SIG-M5 (cell line): ENCODE measurements around the gene MRPL23.

Experiments
- DNase-seq: peaks from one replicate; lab custom pipeline; 2025; lab: John Stamatoyannopoulos, UW

The MRPL23 gene

DNA sequence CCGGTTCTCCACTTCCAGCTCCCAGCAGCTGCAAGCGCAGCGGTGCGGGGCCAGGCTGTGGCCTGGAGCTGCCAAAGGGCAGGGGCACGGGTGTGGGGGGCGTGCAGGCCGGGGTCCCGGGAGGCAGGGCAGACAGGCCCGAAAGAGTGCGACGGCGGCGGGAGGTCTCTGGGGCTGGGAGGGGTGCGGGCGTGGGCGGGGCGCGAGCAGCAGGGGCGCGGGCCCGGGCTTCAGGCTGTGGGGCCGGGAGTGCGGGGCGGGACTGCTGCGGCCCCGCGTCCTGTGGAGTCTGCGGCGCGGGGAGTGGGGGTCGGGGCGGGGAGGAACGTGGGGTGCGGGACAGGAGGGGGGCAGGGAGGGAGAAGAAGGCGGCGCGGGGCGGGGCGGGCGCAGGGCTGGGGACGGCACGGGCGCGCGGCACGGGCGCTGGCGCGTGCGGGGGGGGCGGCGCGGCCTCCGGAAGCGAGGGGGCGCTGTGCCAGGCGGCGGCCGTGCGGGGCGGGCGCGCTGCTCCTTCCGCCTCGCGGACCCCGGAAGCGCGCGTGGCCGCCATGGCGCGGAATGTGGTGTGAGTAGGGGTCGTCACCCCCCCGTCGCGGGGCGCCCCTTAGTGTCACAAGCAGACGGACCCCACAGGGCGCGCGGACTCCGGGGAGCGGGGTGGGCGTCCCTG, at the start of gene MRPL23:
Gene MRPL23, plus strand, starts transcription at position 521 of the 673 bp plus-strand sequence. Its CDS starts 31 bp downstream, at position 552.
- DNase-seq, result no peak

DNA sequence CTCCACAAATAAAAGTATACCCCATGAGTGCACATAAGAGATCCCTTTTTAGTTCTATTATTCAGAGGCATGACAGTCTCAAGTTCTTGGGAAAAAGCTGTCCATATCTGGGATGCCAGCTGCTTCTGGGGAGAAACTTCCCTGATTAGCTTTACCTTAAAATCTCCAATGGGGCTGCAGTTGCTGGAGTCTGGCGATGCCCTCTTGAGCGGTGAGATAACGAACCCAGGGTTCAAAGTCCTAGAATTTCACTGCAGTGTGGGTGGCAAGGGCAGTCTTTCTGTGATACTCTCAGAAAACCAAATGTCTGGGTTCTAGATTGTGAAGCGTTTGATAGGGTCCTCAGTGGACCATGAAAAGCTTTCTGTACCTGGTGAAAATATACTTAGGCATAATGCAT, 48.0 kb upstream of the MRPL23 start:
- DNase-seq, result no peak

DNA sequence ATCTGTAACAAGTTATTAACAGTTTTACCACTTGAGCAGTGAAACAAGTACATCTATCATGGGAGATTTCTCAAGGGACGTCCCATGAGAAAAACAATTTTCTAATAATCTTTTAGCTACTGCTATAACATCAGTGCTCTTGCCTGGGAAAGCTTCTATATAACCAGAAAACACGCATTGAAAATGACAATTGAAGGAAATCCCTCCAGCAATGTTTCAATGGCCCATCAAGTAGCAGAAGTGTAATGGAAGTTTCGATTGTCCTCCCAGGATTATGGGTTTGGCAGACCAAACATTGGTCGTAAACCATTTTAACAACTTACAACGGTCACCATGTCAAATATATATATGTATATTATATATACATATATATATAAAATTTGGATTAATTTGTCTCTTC, 47.4 kb upstream of the MRPL23 start:
- DNase-seq, result no peak

DNA sequence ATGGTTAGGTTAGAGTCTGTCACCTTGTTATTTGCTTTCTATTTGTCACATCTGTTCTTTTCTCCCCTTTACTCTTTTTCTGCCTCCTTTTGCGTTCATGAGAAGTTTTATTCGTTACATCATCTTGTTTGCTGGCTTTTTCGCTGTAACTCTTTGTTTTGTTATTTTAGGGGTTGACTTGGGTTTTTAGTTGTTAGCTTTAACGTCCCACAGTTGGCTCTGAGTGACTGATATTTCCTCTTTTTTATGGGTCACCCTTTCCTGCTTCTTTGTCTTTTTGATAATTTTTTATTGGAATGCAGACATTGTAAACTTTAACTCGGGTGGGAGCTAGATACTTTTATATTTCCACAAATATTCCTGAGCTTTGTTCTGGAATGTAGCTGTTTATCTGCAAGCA, 41.0 kb upstream of the MRPL23 start:
- no peak for DNase-seq

DNA sequence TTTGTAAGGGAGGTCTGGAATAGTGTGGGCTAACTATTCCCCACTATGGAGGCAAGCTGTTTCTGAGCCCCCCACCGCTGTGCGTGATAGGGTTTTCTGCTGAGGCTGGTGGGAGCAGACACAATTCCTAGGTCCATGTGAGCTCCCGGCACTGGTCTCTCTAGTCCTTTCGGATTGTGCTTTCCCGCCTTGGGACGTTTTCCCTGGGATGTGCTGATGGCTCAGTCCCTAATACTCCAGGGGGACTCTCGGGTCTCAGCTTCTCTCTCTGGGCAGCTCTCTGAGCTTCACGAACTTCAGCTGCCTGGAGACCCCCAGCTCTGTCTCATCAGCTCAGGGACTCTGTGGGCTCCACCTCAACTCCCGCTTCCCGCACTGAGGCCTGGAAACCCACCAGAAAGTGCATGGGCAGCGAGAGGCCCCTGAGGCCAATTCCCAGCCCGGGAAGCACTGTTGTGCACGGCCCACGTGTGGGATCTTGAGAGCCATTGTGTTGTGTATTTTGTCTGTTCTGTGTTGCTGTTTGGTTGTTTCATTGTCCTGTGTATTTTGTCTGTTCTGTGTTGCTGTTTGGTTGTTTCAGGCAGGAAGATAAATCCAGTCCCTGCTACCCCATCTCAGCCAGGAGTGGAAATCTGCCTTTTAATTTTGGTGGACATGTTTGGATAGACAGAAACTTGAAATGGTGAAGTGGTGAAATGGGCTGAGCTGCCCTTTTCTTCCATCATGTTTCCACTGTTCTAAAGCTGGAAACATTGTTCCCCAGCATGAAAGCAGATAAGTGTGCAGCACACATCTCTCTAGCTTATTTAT, 40.3 kb upstream of the MRPL23 start:
- DNase-seq, result no peak

DNA sequence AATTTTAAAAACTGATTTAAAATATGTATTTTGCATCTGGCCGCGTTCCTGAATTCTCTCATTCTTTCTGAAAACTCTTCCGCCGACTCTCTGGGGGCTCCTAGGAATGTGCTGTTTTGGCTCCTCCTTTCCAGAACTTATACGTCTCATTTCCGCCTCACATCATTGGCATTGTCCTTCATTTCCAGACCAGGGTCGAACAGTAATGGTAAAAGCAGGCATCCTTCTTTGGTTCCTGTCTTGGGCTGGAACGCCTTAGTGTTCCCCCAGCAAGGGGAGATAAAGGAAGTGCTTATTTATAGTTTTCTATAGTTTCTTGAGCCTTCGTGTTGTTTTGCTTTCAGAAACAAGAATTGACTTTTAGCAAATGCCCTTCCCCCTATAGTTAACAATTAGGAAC, 38.5 kb upstream of the MRPL23 start:
- DNase-seq, result no peak

DNA sequence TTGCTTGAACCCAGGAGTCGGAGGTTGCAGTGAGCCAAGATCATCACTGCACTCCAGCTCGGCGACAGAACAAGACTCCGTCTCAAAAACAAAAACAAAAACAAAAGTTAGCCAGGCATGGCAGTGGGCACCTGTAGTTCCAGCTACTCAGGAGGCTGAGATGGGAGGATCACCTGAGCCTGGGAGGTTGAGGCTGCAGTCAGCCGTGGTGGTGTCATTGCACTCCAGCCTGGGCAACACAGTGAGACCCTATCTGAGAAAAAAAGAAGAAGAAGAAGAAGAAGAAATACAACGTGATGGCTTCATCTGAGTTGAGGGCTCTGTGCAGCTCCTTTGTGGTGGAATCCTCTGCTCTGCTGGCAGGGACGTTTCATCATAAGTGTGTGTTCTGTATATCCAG, 37.6 kb upstream of the MRPL23 start:
- DNase-seq, result no peak

DNA sequence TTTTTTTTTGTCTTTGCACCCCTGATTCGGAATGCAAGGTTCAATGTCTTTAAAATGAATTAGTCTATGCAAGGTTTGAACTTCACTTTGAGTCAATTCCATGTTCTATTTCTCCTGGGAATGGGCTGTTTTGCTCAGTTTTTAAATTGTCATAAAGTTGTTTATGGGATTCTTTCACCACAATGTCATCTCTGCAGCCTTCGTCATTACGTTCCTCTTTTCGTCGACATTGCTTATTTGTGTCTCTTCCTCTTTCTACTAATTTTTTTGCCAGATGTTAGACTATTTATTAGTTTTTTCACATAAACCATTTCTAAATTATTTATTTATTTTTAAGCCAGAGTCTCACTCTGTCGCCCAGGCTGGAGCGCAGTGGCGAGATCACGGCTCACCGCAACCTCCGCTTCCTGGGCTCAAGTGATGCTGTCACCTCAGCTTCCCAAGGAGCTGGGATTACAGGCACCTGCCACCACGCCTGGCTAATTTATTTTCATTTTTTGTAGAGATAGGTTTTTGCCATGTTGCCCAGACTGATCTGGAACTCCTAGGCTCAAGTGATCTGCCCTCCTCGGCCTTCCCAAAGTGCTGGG, 34.7 kb upstream of the MRPL23 start:
- DNase-seq, result no peak

DNA sequence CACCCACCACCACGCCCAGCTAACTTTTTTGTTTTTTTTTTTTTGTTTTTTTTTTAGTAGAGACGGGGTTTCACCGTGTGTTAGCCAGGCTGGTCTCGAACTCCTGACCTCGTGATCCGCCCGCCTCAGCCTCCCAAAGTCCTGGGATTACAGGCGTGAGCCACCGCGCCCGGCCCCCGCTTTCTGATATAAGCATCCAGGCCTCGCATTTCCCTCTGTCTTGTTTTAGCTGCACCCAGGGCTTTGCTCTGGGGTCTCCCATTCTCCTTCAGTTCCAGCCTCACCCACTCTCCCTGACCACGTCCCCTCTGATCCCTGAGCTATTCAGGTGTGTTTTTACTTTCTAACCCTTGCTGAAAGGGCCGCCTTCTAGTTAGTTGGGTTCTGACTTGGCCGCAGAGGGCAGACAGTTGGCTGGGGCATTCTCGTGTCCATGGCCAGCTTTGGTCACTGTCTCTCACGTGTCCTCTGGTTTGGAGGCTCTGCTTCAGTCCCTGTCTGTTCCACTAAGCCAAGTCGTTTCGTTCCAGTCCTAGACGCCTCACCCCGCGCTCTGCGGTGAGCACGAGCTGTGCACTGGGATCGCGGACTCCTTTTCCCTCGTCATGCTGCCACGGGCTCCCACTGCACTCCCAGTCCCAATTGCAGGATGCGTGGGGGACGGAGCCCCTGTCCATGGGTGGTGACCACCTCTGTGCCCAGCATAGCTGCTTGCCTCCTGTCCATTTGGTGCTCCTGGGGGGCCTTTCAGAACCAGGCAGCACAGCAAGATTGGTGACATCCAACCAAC, 33.7 kb upstream of the MRPL23 start:
- DNase-seq, result no peak

DNA sequence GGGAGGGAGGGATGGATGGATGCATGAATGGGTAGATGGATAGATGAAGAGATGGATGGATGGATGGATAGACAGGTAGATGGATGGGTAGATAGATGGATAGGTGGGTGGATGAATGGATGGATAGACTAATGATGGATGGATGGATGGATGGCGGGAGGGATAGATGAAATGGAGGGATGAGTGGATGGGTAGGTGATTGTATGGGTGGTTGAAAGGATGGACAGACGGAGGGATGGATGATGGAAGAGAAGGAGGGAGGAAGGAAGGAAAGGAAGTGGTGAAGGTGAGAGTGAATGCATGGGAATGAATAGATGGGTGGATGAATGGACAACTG, 31.4 kb upstream of the MRPL23 start:
- DNase-seq, result no peak

DNA sequence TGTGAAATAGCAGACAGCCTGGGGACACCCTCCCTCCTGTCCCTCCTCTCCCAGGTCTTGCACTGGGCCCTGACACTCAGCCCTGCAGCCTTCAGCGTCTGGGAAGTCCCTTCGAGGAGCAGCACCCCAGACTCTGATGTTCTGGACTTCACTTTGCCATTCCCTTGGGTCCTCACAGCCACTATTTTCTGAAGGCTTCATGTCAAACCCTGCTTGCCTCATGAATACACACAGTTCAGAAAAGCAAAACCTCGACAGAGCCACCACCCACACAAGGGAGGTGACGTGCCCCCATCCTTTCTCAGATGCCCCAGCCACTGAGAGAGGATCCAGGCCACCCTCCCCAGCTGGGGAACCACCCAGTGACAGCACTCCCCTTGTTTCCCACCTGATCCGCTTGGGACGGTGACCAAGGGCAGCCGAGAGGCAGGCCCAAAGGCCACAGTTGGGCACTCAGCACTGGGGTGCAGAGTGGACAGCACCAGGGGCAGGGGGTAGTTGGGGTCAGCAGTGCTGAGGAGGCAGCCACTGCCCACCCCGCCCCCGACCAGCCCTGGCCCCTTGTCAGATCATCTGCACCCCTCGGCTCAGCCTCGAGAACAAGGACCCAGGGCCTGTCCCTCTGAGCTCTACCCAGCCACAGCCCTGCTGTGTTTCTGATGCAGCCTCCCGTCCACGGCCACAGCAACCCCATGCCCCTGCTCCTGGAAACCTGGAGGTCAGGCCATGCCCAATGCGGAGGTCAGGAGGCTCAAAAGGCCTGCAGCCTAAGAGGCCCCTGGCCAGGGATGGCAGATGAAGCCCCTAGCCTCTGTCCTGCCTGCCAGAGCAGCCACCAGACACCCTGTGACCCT, 30.8 kb upstream of the MRPL23 start:
- no peak for DNase-seq

DNA sequence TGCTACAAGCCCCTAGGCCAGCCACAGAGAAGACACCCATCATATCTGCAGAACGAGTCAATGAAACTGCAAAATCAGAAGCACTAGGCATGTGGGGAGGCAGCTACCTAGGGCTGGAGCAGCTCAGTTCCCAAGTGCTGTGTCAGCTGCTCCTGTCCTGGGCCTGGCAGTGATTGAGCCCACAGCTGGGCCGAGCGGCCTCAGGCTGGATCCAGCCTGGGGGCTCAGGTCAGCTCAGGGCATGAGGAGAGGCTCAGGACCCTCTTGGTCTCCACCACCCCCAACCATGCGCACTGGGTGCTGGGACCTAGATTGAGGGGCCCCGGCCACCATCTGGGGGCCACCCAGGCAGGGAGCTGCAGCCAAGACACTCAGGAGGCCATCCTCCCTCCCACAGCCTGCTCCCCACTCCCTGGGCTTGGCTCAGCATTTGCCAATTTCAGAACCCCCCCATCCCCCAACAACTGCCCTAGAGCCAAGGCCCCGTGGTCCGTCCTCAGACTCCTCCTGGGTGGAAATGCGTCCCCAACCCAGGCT, 30.1 kb upstream of the MRPL23 start:
- DNase-seq, result no peak

DNA sequence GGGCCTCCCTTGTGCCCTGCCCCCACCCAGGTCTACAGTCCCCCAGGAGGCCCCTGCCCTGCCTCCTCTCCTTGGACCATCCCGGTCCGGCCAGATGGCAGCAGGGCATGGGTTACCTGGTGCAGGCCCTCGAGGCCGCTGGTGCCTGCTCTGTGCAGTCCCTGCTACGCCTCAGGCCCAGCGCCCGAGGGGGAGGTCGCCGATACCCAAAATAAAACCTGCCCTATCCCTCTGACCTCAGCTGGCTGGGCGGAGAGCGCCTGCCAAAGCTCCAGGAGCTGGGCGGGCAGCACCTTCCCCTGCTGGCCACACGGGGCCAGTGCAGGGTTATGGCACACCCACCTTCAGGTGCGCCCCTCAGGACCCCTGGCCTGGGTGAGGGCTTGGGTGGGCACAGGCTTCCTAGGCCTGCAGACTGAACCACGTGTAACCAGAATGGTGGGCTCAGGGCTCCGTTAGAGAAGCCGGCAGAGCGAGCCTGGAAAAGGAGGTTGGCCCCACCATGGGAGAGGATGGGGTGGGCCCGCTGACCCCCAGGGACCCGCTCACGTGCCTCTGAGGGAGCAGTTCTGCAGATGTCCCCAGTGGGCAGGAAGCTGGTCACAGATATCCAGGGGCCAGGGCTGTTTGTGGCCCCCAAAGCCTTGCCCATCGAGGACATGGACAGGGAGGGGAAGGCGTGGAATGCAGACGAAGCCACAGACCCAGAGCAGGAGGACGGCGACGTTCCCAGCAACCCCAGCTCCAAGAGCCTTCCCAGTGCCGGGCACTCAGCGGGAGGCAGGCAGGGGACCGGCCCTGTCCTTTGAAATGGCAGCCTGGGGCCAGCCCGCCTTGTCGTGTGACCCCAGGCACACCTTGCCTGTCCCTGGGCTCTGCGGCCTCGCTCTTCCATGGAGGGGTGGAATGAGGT, 29.4 kb upstream of the MRPL23 start:
- no peak for DNase-seq

DNA sequence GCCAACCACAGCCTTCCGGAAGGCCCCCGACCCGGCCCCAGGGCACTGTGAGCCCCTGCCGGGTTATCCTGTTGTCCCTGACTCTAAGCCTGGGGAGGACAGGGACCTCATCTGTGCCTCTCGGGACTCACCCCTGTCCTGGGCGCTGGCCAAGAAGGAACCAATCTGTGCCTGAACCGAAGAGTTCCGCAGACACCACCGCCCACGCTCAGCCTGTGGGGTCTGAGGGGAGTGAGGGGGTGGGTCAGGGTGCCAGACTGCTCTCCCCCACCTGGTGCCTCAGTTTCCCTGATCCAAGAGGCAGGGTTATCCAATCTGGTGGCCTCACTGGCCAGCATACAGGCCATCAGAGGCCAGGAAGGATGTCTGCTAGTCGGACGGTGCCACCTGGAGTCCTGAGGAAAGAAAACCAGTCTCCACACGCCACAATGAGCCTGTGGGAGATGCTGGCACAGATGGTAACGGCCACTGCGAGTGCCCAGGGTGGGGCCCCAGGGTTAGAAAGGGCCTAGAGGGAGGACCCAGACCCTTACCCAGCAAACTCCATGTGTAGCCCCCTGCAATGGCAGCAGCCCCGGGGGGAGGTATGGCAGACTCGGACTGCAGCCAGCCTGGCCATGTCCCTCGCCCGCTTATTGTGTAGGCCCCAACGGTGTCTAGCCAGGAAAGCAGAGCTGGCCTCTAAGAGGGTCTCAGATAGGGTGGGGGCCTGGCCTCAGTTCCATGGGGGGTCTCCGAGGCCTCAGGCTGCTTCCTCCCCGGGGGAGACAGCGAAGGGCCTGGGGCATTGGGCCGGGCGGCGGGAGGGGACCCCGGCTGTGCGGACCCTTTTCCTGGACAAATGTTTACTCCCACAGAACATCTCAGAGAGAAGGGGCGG, 28.5 kb upstream of the MRPL23 start:
- DNase-seq, result no peak

DNA sequence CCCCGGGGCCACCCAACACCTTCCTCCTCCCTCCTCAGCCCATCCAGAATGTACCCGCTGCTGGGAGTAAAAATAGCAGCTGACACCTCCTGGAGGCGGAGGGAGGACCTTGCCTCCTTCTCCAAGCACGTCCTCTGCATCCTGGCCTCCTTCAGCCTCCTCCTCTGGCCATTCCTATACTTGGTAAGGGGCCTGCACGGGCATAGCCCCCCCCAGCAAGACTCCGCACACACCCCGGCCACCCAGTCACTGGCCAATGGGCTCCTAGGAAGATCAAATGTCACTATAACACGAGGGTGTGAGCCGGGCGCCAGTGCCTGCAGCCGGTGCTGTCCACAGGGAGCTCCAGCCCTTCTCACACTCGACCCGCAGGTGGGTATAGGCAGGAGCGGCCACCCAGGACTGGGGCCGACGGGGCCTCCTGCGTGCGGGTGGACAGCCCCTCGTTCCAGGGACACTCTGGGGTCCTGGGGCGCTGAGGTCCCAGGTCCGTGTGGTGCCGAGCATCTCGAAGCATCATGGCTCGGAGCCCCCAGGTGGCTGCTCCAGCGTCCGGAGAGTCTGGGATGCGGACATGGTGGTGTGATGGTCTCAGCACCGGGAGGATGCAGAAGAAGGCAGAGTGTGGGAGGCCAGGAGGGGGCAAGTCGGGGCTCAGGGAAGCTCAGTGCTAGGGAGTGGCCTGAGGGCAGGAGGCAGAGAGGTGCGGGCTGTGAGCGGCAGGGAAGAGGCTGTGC, 27.6 kb upstream of the MRPL23 start, which contains the start of gene TNNT3:
Gene TNNT3, plus strand, starts transcription at position 313 of the 737 bp plus-strand sequence. CDS start 3,172 bp downstream, outside the sequence.
- no peak for DNase-seq

DNA sequence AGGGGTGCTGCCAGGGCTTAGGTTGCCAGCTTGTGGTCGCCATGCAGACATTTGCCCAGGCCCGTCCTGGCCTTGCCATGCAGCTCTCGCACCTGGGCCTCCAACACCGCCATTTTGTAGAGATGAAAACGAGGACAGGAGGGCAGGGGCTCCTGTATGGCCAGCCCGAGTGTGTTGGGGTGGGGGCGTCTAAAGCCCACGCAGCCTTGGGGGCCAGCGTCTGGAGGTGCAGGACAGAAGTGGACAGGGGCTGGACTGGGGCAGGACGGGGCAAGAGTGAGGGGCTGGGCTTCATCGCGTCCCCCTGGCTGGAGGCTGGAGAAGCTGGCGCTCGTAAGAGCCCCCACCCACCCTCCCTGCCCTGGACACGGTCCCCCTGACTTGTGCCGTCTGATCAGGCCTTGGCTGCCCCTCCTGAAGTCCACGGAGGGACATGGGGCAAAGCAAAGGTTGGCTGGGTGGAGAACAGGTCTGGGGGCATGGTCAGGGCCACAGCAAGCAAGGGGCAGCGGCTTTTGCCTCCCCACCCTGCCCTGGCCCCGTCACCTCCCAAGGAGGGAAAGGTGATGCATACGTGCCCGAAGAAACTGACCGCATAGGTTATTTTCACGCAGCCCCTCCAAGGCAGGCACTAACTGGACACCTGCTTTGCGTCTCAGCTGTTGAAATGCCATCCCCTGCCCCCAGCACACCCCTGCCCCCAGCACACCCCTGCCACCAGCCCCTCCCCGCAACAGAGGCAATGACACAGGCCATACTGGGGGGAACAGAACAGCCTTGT, 26.8 kb upstream of the MRPL23 start:
- no peak for DNase-seq

DNA sequence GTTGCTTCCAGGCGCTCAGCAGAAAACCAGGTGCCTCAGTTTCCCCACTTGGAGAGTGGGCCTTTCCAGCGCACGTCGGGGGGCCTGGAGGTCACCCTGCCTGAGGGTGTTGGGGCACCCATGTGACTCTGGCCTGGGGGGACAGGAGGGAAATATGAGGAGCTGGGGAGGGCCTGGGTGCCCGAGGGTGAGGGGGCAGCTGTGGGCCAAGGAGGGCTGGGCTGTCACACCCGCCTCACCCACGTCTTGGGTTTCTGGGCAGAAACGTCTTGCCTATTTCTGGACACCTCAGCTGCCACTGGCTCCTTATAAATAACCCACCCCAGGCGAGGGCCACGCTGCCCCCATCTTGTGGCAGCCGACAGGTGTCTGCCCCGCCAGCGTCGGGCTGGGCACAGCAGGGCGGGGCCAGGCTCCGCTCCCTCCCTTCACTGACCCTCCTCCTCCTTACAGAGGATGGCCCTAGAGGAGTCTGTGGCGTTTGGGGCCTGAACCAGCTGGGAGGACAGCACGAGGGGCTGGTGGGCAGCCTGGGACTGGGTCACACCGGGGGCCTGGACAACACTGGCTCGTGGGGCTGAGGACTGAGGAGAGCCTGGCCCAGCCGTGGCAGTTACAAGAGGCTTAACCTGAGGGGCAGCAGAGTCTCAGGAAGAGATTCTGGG, 26.1 kb upstream of the MRPL23 start:
- DNase-seq, result no peak
